Mesodermal cell (in vitro differentiated cells): ENCODE data around the gene HLA-DQB1.

Experiments used
- H3K27ac ChIP-seq: 2 replicates; pipeline ENCODE4 v1.7.0; 2013; ENCODE audit warnings: mild to moderate bottlenecking, low read depth, low read length, moderate library complexity; ENCODE audit not compliant: severe bottlenecking
- H3K36me3 ChIP-seq: 2 replicates; pipeline ENCODE4 v1.7.1; 2013; ENCODE audit warnings: mild to moderate bottlenecking, low read length, moderate library complexity; ENCODE audit not compliant: control insufficient read depth, insufficient read depth
- H3K4me1 ChIP-seq: one replicate; pipeline ENCODE4 v1.7.1; 2013; ENCODE audit warnings: mild to moderate bottlenecking, low read length; ENCODE audit not compliant: insufficient read depth, control insufficient read depth, poor library complexity, severe bottlenecking
- H3K4me3 ChIP-seq: 2 replicates; pipeline ENCODE4 v1.7.0; 2013; ENCODE audit warnings: low read length, control low read depth, mild to moderate bottlenecking; ENCODE audit not compliant: insufficient read depth, poor library complexity, severe bottlenecking; ENCODE audit errors: extremely low read depth
- H3K9me3 ChIP-seq: 2 replicates; pipeline ENCODE4 v1.7.1; 2013; ENCODE audit warnings: mild to moderate bottlenecking, low read length, moderate library complexity; ENCODE audit not compliant: control insufficient read depth
- WGBS, 2 experiments: methylation state at CpG; one replicate each; pipeline ENCODE4 v1.1.5; 2013; ENCODE audit warnings: missing lambda C conversion rate in 2 of 2; ENCODE audit not compliant: insufficient coverage in 2 of 2; 5-methylcytosine and 5-hydroxymethylcytosine counted together

HLA-DQB1 gene

GRCh38 chr6:32610682-32611296, 55.7 kb downstream of the HLA-DQB1 start:
- Histone ChIP-seq H3K9me3 (no peaks in the 10 kb centered on the region), H3K4me1 (no peaks in the 10 kb centered on the region), H3K27ac (no peak overlapping the region), H3K4me3 (no peak overlapping the region), H3K36me3 (no peaks in the 10 kb centered on the region)
- WGBS, 2 experiments: no CpG with 5 or more reads among the region's 3 CpGs

GRCh38 chr6:32609731-32610640, 56.5 kb downstream of the HLA-DQB1 start:
- H3K36me3 ChIP-seq: no peaks in the 10 kb centered on the region
- WGBS, 2 experiments: 25 to 43% methylated on average over 4 to 6 of the region's 8 CpGs
- no peak overlapping the region for H3K4me3 ChIP-seq
- H3K4me1 ChIP-seq: no peaks in the 10 kb centered on the region
- no peaks in the 10 kb centered on the region for H3K9me3 ChIP-seq
- peak overlapping the region; percentile 49 for H3K27ac ChIP-seq
